HCT116 (cell line): ENCODE data around the gene SH3TC1. TPM values are rescaled to one million over a fixed set of nuclear protein-coding genes. Genes with fewer than 3 reads are reported as not detected.

Experiments used
- ATAC-seq: fragments of 200-7000 bp; cut with Tn5 transposase; 2 replicates; pipeline ENCODE4 v1.9.1; 2020; ENCODE audit warnings: mild to moderate bottlenecking, moderate library complexity
- BruUV-seq: library from RNA; stranded (reverse); fragments of 400-500 nt; replicated peaks from 2 replicates; lab custom pipeline; 2021; lab: Mats Ljungman, UMichigan
- CTCF ChIA-PET: fragments of 300-600 bp; sonication (Branson Sonifier 250); formaldehyde crosslinking; loops from one replicate; lab custom pipeline; 2021; ENCODE audit warnings: antibody characterized with exemption; lab: Charles Lee
- POLR2A ChIA-PET: fragments of 300-600, 350-600 bp; sonication (Branson Sonifier 250); formaldehyde crosslinking; loops from one replicate; lab custom pipeline; 2021; ENCODE audit warnings: antibody characterized with exemption; lab: Charles Lee
- RAD21 ChIA-PET, 2 experiments: fragments of 300-600 bp; sonication (Branson Sonifier 250); formaldehyde crosslinking; loops; one replicate each; lab custom pipeline; 2023; ENCODE audit warnings: low total read pairs in 2 of 2; ENCODE audit not compliant: uncharacterized antibody in 2 of 2, unreplicated experiment in 2 of 2, low non-redundant PET in 1 of 2; lab: Charles Lee
- DNase-seq: peaks from one replicate; pipeline ENCODE4 v3.0.0-alpha.2; 2010; ENCODE audit warnings: low read depth, low spot score
- H2AFZ ChIP-seq: fragments of 200-600 bp; shearing (Covaris generic), sonication (generic); 2 replicates; pipeline ENCODE4 v1.6.1; 2017; ENCODE audit warnings: low read depth, mixed run types, mixed read lengths, antibody characterized with exemption, low read length; ENCODE audit not compliant: poor library complexity, severe bottlenecking
- H3K27ac ChIP-seq: 2 replicates; pipeline ENCODE4 v1.5.1; 2012; ENCODE audit warnings: low read depth, low read length
- H3K27me3 ChIP-seq: fragments of 200-600 bp; sonication (generic); 2 replicates; pipeline ENCODE4 v1.6.1; 2016; ENCODE audit warnings: mixed run types, low read length, mixed read lengths; ENCODE audit not compliant: insufficient read depth
- H3K36me3 ChIP-seq, 2 experiments: fragments of 200-500 bp in 1 of 2; fragments of 200-600 bp in 1 of 2; sonication (Bioruptor generic) in 1 of 2; sonication (generic) in 1 of 2; 2 replicates each; pipeline versions ENCODE4 v1.5.1 to v1.6.1; 2014 to 2016; ENCODE audit warnings: low read length in 2 of 2, inconsistent platforms in 1 of 2, mixed read lengths in 1 of 2, mixed run types in 1 of 2; ENCODE audit not compliant: insufficient read depth in 2 of 2, control insufficient read depth in 1 of 2
- H3K4me1 ChIP-seq, 2 experiments: fragments of 200-600 bp in 1 of 2; sonication (generic) in 1 of 2; 2 replicates each; pipeline versions ENCODE4 v1.5.1 to v1.6.1; 2012 to 2017; ENCODE audit warnings: low read length in 2 of 2, inconsistent platforms in 1 of 2, mild to moderate bottlenecking in 1 of 2, mixed read lengths in 1 of 2, mixed run types in 1 of 2, moderate library complexity in 1 of 2; ENCODE audit not compliant: insufficient read depth in 2 of 2, control insufficient read depth in 1 of 2
- H3K4me2 ChIP-seq: fragments of 200-600 bp; sonication (generic); 2 replicates; pipeline ENCODE4 v1.6.1; 2017; ENCODE audit warnings: mixed run types, low read length, mixed read lengths
- H3K4me3 ChIP-seq, 2 experiments: fragments of 200-600 bp in 1 of 2; sonication (generic) in 1 of 2; replicated peaks in 1 of 2; 2 replicates each; pipeline ENCODE4 v1.5.1; 2011 to 2016; ENCODE audit warnings: low read length in 2 of 2, control low read depth in 1 of 2, low read depth in 1 of 2, mild to moderate bottlenecking in 1 of 2, mixed read lengths in 1 of 2, mixed run types in 1 of 2
- H3K79me2 ChIP-seq: fragments of 200-600 bp; sonication (generic); 2 replicates; pipeline ENCODE4 v1.6.1; 2017; ENCODE audit warnings: mild to moderate bottlenecking, mixed run types, low read length, moderate library complexity, mixed read lengths; ENCODE audit not compliant: insufficient read depth
- H3K9ac ChIP-seq: fragments of 200-600 bp; sonication (generic); 2 replicates; pipeline ENCODE4 v1.6.1; 2016; ENCODE audit warnings: low read length, mixed read lengths
- H3K9me2 ChIP-seq: fragments of 200-600 bp; sonication (generic), shearing (Covaris generic); 2 replicates; pipeline ENCODE4 v1.6.1; 2017; ENCODE audit warnings: mixed run types, mild to moderate bottlenecking, moderate library complexity; ENCODE audit not compliant: insufficient read depth
- H3K9me3 ChIP-seq, 2 experiments: fragments of 200-500 bp in 1 of 2; fragments of 200-600 bp in 1 of 2; sonication (Bioruptor generic) in 1 of 2; sonication (generic) in 1 of 2; 2 replicates each; pipeline ENCODE4 v1.6.1; 2014 to 2017; ENCODE audit warnings: low read length in 2 of 2, mixed read lengths in 2 of 2, inconsistent platforms in 1 of 2, low read depth in 1 of 2, mild to moderate bottlenecking in 1 of 2, mixed run types in 1 of 2, moderate library complexity in 1 of 2; ENCODE audit not compliant: control insufficient read depth in 1 of 2, insufficient read depth in 1 of 2
- H4K20me1 ChIP-seq: fragments of 200-600 bp; sonication (generic), shearing (Covaris generic); 2 replicates; pipeline ENCODE4 v1.6.1; 2017; ENCODE audit warnings: mixed run types, mild to moderate bottlenecking, moderate library complexity; ENCODE audit not compliant: insufficient read depth
- CEBPB ChIP-seq: IDR thresholded peaks from 2 replicates; pipeline ENCODE4 v1.6.1; 2012; ENCODE audit warnings: low read depth
- EGR1 ChIP-seq: IDR thresholded peaks from 2 replicates; pipeline ENCODE4 v1.6.1; 2012; ENCODE audit warnings: low read depth
- EZH2phosphoT487 ChIP-seq: fragments of 200-600 bp; IDR thresholded peaks from 2 replicates; pipeline ENCODE4 v1.6.1; 2018; ENCODE audit warnings: antibody characterized with exemption, borderline replicate concordance
- FOSL1 ChIP-seq: IDR thresholded peaks from 2 replicates; pipeline ENCODE4 v1.6.1; 2012; ENCODE audit warnings: low read depth
- RAD21 ChIP-seq: IDR thresholded peaks from 2 replicates; pipeline ENCODE4 v1.6.1; 2012; ENCODE audit warnings: low read depth, mild to moderate bottlenecking
- REST ChIP-seq: IDR thresholded peaks from 2 replicates; pipeline ENCODE4 v1.6.1; 2012; ENCODE audit warnings: low read depth
- ZBTB33 ChIP-seq: IDR thresholded peaks from 2 replicates; pipeline ENCODE4 v1.6.1; 2011; ENCODE audit warnings: mild to moderate bottlenecking, low read length, moderate library complexity; ENCODE audit not compliant: insufficient replicate concordance; ENCODE audit errors: extremely low read depth
- intact Hi-C: fragments of 100-400 bp; cut with micrococcal nuclease; formaldehyde crosslinking; loops from 2 replicates; pipeline ENCODE4 v1.10.0; 2022
- total RNA-seq: library from RNA; stranded (reverse); gene quantifications from one replicate; pipeline ENCODE4 v1.2.1, GENCODE V29; 2021; ENCODE audit not compliant: unreplicated experiment

The SH3TC1 gene
- total RNA-seq, 1 experiment from 2014 or later = 12.5 TPM

GRCh38 chr4:8182858-8183725 lies 16.0 kb upstream of the SH3TC1 start:
- H3K4me2 ChIP-seq = peak overlapping the region; percentile 79
- H3K27me3 ChIP-seq = no peaks in the 10 kb centered on the region
- ATAC-seq = peak; percentile 92
- CTCF ChIA-PET = no interaction called here
- no peaks in the 10 kb centered on the region for H4K20me1 ChIP-seq
- no TSS peak for BruUV-seq
- TF ChIP-seq REST (no peak), FOSL1 (no peak), EGR1 (no peak), EZH2phosphoT487 (no peak), CEBPB (no peak), ZBTB33 (no peak), RAD21 (no peak)
- TF ChIP-seq, all 23 proteins: peak for 0
- Histone ChIP-seq H3K27ac (peak overlapping the region; percentile 4; the same call in 1 of the 2 replicates), H3K79me2 (no peaks in the 10 kb centered on the region), H3K4me1 (peaks cover 12 to 41% of the 10 kb centered on the region in 2 experiments), H3K9me2 (no peaks in the 10 kb centered on the region), H3K9ac (peak overlapping the region; percentile 15; the same call in 1 of the 2 replicates), H2AFZ (peak overlapping the region; percentile 95), H3K9me3 (no peaks in the 10 kb centered on the region), H3K4me3 (peak overlapping the region in 1 of 2 experiments; percentile 44; a peak in 3 of 4 replicates), H3K36me3 (no peaks in the 10 kb centered on the region)
- RAD21 ChIA-PET = no interaction called here
- POLR2A ChIA-PET = no interaction called here
- peak; percentile 23 for DNase-seq
- intact Hi-C loops = no loop called here
